Sigmoid colon (tissue), 4 donors: ENCODE results near the gene PERM1.

Experiments
- EP300 ChIP-seq, 4 donors: sonication (generic); formaldehyde crosslinking; IDR thresholded peaks; one replicate each; pipeline ENCODE4 v1.6.1; 2017; ENCODE audit warnings: antibody characterized with exemption in 4 of 4
- POLR2AphosphoS5 ChIP-seq, 4 donors: sonication (generic); formaldehyde crosslinking; IDR thresholded peaks; one replicate each; pipeline ENCODE4 v1.6.1; 2017; ENCODE audit warnings: antibody characterized with exemption in 4 of 4

- TF ChIP-seq POLR2AphosphoS5 (IDR thresholded peaks at IDR 0.05) (no peak), EP300 (IDR thresholded peaks at IDR 0.05) (no peak)
These were observed 15.2 kb upstream of the PERM1 start for GRCh38 chr1:996851-997712.
